ENCODE measurements around the gene WNT2B. TPM values are rescaled to one million over a fixed set of nuclear protein-coding genes. Genes with fewer than 3 reads are reported as not detected.

The WNT2B gene
- total and polyA plus RNA-seq, 2 of the 8 experiments (the other 6 are each of a cell fraction or from before 2014, with no cell fraction given): 0.33 to 2.0 TPM

GRCh38 chr1:112507336-112507735 is 1.4 kb upstream of the WNT2B start:
- H2BK15ac ChIP-seq (ENCODE audit: low read length): no peak overlapping the region; the same call in 1 of the 2 replicates
- no peak overlapping the region for H3K18ac ChIP-seq (ENCODE audit: extremely low read depth, low read length)
- H3K4ac ChIP-seq (replicated peaks; ENCODE audit: insufficient read length, low read depth, low read length): no peak overlapping the region
- no peak for DNase-seq (ENCODE audit: low read depth in 1 of 2, low spot score in 2 of 2)
- peaks cover 39 to 97% (median 82%) of the 10 kb centered on the region in 4 experiments for H3K27me3 ChIP-seq (replicated peaks in 1 of 4; ENCODE audit: control insufficient read depth in 3 of 4, extremely low read depth in 1 of 4, insufficient read depth in 3 of 4, low read length in 3 of 4)
- ChIA-PET POLR2A (ENCODE audit: partially characterized antibody) (interaction anchor here (1.1 to 1.5 kb wide), 3 partner anchors 9 to 191 kb away, joined by 3 to 5 read pairs (median 3); no protein-coding TSS in a partner anchor), CTCF (ENCODE audit: partially characterized antibody) (no interaction called here)
- no peak overlapping the region for H4K5ac ChIP-seq (ENCODE audit: insufficient read length, low read depth, low read length)
- peaks cover 17% of the 10 kb centered on the region for H3K23me2 ChIP-seq (ENCODE audit: low read depth, low read length)
- H4K20me1 ChIP-seq (replicated peaks in 1 of 2; ENCODE audit: control insufficient read depth in 1 of 2, insufficient read depth in 2 of 2, low read length in 2 of 2): peaks cover 0 to 3% of the 10 kb centered on the region in 2 experiments
- H2BK120ac ChIP-seq (replicated peaks; ENCODE audit: low read depth, low read length): no peak overlapping the region
- no peak overlapping the region for H3K14ac ChIP-seq (ENCODE audit: insufficient read length)
- no peaks in the 10 kb centered on the region for H3K79me2 ChIP-seq (ENCODE audit: control insufficient read depth in 1 of 2, insufficient read depth in 2 of 2, low read length in 2 of 2)
- H3K27ac ChIP-seq (ENCODE audit: low read depth, low read length): no peak overlapping the region
- no peaks in the 10 kb centered on the region; a peak in 1 of 8 replicates for H3K36me3 ChIP-seq (ENCODE audit: control insufficient read depth in 2 of 4, insufficient read depth in 4 of 4, low read length in 3 of 4)
- H3K4me2 ChIP-seq (ENCODE audit: insufficient read depth in 1 of 2, low read depth in 2 of 2, low read length in 2 of 2): peak overlapping the region; percentile 66 to 98
- no peak overlapping the region for H2BK12ac ChIP-seq (ENCODE audit: low read depth, low read length)
- no peak overlapping the region for H2BK5ac ChIP-seq (ENCODE audit: low read depth, low read length)
- no peak overlapping the region for H3K23ac ChIP-seq (ENCODE audit: insufficient read length)
- no peaks in the 10 kb centered on the region for H3K79me1 ChIP-seq (ENCODE audit: low read depth, low read length)
- WGBS, 2 experiments (ENCODE audit: extremely low coverage in 1 of 2, insufficient coverage in 1 of 2, insufficient read length in 1 of 2, insufficient replicate concordance in 2 of 2, low coverage in 1 of 2, low lambda C conversion rate in 2 of 2, missing lambda C conversion rate in 1 of 2): 16% methylated on average over 9 of the region's 9 CpGs; no CpG with 5 or more reads in 1 of the 2 experiments
- H3K4me1 ChIP-seq (replicated peaks in 1 of 4; ENCODE audit: control insufficient read depth in 3 of 4, insufficient read depth in 4 of 4, low read length in 3 of 4): peaks cover 6 to 25% (median 10%) of the 10 kb centered on the region in 4 experiments; a peak in 6 of 7 replicates
- H3K9ac ChIP-seq (replicated peaks in 1 of 4; ENCODE audit: extremely low read depth in 1 of 4, low read depth in 3 of 4, low read length in 3 of 4): no peak overlapping the region
- no peaks in the 10 kb centered on the region for H3K9me3 ChIP-seq (ENCODE audit: insufficient read depth in 2 of 2, low read depth in 1 of 2, low read length in 1 of 2)
- H3K4me3 ChIP-seq (ENCODE audit: extremely low read depth in 1 of 4, insufficient read depth in 2 of 4, low read depth in 3 of 4, low read length in 4 of 4): peak overlapping the region; percentile 72 to 84 (median 82)
- FAIRE-seq: no peak
- H2AFZ ChIP-seq (ENCODE audit: low read length): no peak overlapping the region
- no peak overlapping the region for H4K91ac ChIP-seq (replicated peaks; ENCODE audit: insufficient read length, low read length)
- H2BK20ac ChIP-seq (ENCODE audit: low read length): 0 out of 2 replicates have a peak overlapping the region, but pooled peaks have one; percentile 0
- no peak overlapping the region for H3K56ac ChIP-seq (replicated peaks; ENCODE audit: insufficient read length, low read depth, low read length)
- H2AK5ac ChIP-seq (ENCODE audit: low read depth, low read length): no peak overlapping the region
- no peak overlapping the region for H4K8ac ChIP-seq (ENCODE audit: extremely low read depth, insufficient read depth, low read length)
- TF ChIP-seq FOSL1 (IDR thresholded peaks at IDR 0.05; ENCODE audit: insufficient read depth, low read depth, low read length): peak; percentile 96
- no peak for TF ChIP-seq RAD21 (IDR thresholded peaks at IDR 0.05 in 1 of 2, conservative IDR thresholded peaks at IDR 0.05 in 1 of 2; ENCODE audit: low read depth in 2 of 2, low read length in 2 of 2)
- TF ChIP-seq GABPA (IDR thresholded peaks at IDR 0.05; ENCODE audit: borderline replicate concordance, insufficient read depth, low read length): no peak
- no peak for TF ChIP-seq RFX5 (IDR thresholded peaks at IDR 0.05; ENCODE audit: borderline replicate concordance, low read depth, low read length)
- no peak for TF ChIP-seq SRF (IDR thresholded peaks at IDR 0.05; ENCODE audit: low read depth, low read length)
- no peak for TF ChIP-seq EZH2 (IDR thresholded peaks at IDR 0.05; ENCODE audit: low read depth, low read length, severe bottlenecking)
- TF ChIP-seq, protein P1, sequence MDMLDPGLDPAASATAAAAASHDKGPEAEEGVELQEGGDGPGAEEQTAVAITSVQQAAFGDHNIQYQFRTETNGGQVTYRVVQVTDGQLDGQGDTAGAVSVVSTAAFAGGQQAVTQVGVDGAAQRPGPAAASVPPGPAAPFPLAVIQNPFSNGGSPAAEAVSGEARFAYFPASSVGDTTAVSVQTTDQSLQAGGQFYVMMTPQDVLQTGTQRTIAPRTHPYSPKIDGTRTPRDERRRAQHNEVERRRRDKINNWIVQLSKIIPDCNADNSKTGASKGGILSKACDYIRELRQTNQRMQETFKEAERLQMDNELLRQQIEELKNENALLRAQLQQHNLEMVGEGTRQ (IDR thresholded peaks at IDR 0.05; ENCODE audit: low read length): no peak
- TF ChIP-seq EGR1 (IDR thresholded peaks at IDR 0.05; ENCODE audit: borderline replicate concordance, low read depth, low read length): peak; percentile 69
- no peak for TF ChIP-seq ASH2L (IDR thresholded peaks at IDR 0.05; ENCODE audit: low read length)
- no peak for TF ChIP-seq HDAC6 (IDR thresholded peaks at IDR 0.05; ENCODE audit: low read depth, low read length)
- no peak for TF ChIP-seq CBX8 (IDR thresholded peaks at IDR 0.05; ENCODE audit: borderline replicate concordance, low read depth, low read length)
- TF ChIP-seq POLR2AphosphoS5 (IDR thresholded peaks at IDR 0.05; ENCODE audit: low read depth, low read length): no peak
- TF ChIP-seq SP4 (IDR thresholded peaks at IDR 0.05; ENCODE audit: low read length): no peak
